ENCODE measurements around the gene BCL2.

BCL2 gene

DNA sequence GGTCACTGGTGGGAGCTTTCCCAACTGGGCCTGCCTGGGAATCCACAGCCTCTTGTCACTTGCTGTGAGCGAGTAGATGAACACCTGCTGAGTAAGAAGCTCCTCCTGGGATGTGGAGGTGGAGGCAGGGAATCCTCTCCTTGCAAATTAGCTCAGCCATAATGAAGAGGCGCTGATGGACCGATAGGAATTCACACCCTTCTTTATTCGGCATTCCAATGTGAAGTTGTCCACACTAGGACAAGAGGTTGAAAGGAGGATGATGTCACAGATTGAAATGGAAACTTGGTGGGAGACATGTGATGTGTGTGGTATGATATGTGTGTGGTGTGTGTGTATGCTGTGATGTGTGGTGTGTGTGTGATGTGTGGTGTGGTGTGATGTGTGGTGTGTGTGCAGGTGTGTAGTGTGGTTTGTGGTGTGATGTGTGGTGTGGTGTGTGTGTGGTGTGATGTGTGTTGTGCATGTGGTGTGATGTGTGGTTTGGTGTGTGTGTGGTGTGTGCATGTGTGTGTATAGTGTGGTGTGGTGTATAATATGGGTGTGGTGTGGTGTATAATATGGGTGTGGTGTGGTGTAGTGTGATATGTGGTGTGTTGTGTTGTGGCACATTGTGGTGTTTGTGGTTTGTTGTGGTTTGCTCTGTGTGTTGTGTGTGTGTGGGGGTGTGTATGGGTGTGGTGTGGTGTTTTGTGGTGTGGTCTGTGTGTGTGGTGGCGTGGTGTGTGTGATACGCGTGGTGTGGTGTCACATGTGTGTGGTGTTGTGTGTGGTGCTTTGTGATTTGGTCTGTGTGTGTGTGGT, 216.4 kb downstream of the BCL2 start:
- DNase-seq = no peak

DNA sequence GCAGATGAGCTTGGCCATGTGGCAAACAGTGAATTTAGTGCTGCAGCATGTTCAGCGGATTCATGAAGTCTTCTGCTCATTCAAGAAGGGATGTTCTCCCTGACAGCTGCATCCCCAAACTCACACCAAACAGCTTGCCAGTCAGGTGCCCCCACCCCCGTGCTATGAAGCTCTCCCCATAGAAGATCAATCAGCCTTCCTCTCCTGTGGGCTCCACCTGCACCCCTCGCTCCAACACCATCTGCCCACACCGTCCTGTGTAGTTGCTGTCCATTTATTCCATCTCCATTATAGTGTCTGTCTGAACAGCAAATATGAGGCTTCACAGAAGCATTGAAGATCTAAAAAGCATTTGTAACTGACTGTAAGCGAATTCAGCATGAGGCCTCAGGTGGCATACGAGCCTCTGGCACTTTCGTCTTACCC, 218.9 kb downstream of the BCL2 start:
- no peak for DNase-seq

DNA sequence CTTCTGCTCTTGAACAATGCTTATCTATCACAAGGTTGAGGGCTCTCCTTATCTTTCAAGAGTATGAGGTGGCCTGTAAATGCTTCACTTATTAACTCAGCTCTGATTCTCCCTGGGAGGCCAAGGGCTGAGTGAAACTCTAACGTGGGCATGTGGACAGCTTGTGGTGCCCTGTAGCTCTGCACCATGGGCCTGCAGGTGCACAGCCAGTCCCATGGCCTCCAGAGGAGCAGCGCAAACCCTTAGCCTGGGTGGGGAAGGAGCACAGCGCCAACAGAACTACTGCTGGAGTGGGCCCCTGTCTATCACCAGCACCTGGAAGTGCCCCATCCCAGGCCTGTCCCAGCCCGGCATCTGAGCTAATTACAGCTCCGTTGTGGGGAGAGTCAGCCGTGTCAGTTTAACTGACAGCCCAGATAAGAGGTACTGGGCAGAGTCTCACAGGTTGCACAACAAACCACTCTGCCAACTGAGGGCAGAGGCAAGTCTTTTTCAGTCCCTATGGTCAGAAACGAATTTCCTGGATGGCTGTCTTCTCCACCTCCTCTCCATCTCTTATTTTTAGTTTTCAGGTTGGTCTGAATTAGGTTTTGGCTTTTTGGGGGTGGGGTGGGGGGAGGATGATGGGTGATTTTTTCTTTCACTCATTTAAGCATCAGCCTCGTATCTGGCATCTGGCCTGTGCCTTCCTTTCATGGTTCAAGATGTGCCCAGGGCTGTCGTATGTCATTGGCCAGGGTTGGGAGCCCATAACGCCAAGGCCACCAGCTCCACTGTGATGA, 219.5 kb downstream of the BCL2 start:
- no peak for DNase-seq

DNA sequence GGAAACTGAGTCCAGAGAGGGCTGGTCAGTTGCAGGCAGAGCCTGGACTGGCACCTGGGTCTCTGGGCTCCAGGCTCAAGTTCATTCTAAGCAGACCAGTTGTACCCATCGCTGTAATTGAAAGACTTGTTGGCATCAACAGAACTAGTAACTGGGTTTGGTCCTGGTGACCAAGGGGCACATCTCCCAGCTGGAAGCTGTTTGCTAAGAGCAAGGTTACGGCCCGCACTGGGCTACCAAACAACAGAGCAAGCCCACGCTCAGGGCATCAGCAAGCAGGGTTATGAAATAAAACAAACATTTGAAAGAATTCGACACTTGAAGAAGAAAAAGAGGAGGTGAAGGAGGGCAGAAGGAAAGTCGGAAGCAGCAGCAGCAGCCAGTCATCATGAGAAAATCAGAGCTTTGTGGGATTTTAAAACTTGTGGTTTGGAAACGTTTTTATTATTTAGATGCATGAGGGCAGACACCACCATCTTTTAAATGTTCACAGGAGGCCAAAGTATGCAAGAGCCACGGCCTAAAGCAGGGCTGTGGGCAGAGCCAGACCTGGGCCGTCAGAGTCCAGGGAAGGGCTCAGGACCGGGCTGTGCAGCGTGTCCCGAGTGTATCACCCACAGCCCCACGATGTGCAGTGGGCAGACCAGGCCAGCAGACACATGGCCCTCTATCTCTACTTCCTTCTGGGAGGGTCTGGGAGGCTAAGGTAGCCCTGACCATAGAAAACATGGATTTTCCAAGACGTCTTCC, 220.3 kb downstream of the BCL2 start:
- DNase-seq = no peak

DNA sequence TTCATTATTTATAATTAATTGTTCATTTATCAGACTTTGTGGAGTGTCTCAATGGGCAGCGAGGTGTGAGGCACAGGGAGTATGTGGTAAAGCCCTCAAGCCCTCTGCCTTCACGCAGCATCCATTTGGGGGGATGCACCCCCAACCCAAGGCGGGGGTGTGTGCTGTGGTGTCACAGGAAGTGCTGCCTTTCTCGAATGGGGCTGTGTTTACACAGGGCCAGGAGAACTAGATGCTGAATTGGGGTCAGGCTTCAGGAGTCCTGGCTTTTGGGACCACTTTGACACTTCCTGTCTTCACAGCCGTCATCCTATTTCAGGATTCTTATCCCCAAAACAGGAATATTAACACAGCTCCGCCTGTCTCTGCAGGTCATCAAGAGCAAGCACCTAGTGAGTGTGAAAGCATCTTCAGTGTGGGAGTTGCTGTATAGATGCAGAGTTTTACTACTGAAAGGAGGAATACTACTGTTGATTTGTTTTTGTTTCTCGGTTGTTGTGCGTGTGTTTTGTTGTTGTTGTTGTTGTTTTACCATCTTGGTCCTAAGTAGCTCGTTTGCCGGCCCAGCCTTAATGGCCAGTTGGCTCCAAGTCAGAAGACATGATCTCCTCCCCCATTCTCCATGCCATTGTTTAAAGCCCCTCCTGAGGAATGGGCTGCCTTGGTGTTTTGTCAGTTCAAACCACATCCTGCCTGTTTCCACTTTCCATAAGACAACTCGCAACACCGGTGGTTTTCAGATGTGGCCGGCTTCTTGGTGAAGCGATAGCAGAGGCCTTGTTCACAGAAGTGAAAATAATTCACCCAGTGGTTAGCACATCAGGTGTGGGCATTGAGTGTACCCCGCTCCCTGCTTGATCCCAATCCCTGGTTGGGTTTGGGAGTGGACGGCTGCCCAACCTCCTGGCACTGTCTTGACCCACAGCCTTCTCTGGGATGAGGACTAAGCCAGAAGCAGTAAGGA, 221.3 kb downstream of the BCL2 start:
- peak; percentile 55 for DNase-seq

DNA sequence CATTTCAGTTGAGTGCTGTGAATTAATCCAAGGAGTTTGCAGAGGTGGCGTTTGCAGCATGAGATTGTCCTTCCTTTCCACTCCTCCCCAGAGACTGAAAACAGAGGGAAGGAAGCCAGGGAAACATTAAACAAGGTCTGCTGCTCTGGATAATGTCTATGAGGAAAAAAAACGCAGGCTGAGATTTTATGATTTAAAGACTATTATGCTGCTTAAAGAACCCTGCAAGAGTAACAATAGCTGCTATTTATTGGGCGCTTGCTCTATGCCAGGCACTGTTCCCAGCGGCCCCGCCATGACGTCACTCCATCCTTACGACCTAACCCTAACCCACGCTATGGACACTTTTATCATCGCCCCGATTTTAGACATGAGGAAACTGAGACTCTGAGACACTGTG, 222.4 kb downstream of the BCL2 start:
- no peak for DNase-seq

DNA sequence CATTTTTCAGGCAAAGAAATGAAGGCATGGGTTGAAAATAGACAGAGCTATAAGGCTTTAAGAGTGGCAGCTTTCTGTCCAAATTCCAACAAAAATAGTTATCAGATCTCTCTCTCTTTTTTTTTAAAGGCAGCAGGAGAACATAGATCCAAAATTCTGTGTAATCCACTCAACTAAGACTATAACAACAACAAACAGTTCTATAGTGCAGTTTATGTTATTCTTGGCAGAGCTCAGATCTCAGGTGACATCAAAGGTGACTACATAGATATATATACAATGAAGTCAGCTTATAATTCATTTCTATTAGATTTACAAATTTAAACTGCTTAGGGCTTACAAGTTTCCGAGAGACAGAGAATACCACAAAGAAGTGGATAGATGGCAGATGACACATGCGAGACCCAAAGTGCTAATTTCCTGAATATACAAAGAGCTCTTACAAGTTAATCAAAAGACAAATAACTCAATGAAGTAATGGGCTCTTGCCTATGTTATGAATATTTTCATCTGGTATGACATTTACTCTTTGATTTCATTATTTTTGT, 223.2 kb downstream of the BCL2 start:
- no peak for DNase-seq

DNA sequence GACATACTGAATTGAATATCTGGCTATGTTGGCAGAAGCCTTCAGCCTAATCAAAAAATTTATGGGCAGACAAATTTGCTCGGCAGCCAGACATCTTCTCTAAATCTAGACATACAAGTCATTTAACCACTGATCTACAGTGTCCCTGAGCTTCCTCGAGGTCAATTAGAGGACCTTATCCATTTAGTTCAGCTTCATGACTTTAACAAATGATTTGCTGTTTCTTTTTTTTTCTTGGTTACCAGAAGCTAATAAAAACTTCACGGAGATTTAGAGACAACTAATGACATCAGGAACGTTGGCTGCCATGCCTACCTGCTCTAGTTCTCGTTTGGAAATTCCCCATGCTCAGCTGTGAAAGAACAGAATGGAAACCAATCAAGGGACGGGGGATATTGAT, 223.8 kb downstream of the BCL2 start:
- no peak for DNase-seq

DNA sequence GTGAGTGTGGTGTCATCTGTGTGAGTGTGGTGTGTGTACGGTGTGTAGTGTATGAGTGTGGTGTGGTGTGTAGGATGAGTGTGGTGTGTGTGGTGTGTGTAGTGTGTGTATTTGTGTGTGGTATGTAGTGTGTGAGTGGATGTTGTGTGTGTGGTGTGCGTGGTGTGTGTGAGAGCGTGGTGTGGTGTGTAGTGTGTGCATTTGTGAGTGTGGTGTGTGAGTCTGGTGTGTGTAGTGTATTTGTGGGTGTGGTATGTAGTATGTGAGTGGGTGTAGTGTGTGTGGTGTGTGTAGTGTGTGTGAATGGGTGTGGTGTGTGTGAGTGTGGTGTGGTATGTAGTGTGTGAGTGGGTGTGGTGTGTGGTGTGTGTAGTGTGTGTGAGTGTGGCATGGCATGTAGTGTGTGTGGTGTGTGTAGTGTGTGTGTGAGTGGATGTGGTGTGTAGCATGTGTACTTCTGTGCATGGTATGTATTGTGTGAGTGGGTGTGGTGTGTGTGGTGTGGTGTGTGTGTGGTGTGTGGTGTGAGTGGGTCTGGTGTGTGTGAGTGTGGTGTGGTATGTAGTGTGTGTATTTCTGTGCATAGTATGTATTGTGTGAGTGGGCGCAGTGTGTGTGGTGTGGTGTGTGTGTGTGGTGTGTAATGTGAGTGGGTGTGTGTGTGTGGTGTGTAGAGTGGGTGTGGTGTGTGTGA, 227.8 kb downstream of the BCL2 start:
- no peak for DNase-seq

DNA sequence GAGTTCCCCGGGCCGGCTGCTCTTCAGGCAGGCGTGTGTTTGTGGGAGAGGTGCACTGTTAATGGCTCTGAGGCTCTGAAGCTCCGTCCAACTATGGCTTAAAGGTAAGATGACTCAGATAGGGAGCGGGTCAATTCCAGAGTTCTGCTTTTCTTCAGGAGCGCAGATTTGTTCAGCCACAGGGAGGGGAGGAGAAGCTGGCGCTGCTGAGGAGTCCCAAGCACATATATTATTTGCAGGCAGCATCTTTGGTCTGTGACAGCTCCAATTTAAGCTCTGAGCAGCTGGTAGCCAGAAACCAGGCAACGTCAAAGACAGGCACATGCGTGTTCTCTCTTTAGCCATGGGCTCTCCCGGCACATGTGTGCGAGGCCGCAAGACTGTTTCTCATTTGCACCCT, 229.2 kb downstream of the BCL2 start:
- DNase-seq = no peak

DNA sequence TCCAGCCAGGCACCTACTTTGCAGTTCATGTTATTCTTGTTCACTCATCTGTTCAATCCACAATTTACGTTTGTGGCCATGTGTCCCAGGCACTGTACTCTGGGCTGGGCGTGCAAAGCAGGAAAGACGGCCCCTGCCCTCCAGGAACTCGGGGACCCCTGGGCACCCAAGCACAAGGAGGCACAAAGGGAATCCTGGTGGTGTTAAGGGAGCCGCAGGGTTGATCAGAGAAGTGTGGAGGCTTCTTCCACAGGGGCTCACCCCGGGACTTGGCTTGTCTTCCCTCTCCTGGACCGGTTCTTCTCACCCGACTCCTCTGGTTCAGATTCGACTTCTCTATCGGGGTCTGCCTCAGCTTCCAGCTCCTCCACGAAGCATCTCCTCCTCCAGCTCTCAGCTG, 230.5 kb downstream of the BCL2 start:
- no peak for DNase-seq

DNA sequence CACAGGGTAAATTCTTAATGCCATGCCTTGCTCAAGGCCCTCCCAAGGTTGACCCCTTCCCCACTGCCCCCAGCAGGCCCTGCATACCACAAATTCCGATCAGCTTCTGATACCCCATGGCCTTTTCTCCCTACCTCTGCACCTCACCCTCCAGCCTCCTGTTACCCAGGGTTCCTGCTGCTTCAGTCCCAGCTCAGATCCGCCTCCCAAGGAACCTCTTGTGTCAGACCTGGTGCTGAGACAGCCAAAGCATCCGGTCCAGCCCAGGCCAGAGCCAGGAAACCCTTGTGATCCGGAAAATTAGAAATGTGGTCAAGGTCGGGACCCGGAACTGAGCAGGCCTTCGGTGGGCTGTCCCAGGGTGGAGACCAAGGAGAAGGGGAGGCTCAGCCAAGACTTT, 231.3 kb downstream of the BCL2 start:
- no peak for DNase-seq

DNA sequence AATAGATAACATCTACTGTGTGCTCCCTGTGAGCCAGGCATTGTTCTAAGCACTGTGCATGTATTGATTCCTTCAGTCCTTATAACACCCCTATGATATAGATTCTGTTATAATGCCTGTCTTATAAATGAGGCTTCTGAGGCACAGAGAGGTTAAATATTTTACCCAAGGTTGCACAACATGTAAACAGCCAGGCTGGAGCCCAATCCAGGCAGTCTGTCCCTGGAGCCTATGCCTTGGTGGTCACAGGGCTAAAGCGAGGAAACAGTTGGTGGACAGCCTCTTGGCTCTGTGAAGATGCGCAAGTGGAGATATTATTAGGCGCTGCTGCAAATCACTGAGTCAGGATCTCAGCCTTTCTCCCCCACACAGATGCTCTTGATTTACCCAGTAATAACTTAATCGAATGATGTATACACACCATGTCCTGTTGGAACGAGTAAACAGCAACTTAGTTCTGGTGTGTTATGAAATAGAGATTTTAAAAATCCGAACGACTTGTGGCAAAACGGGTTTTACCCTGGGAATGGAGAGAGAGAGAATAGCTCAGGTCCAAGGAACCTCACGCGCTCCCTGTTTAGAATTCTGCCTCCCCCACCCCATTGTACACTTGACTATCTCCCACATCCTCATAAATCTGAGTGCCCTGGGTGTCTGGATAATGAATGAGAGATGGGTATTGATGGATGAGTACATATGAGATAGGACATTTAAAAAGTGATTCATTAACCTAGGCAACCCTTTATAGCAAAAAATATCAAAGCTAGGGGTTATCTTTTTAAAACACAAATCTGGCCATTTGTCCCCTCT, 231.9 kb downstream of the BCL2 start:
- no peak for DNase-seq

DNA sequence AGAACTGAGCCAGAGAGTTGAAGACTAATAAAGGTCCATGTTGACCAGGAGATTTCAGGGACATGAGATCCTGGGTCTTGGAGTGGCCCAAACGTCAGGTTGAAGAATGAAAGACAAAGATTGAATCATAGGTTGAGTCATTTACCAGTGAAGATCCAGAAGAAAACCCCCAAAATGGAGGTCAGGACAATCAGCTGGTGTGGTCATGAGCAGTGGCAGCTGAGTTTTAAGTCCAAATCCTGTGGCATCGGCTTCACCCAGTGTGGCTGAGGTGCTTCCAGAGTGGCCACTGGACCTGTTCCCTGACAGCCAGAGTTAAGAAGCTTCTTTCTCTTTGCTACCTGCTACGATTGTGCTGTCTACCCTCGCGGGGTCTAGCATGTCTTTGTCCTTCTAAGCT, 234.0 kb downstream of the BCL2 start:
- no peak for DNase-seq

DNA sequence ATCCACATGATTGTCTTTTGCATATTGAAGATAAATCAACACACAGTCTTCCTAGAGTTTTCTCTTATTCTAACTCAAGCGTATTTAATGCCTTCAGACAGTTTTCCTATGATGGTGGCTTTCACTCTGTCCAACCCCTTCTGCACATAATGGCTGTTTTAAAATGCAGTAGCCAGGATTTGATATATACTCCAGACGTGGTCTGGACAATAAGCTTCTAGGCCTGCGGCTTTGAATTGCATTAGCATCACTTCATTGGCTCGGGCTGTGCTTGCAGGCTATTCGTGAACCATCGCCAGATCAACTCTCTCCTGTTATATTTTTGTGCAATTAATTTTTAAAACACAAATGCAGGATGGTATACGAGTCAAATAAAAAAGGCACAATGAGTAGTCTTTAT, 235.3 kb downstream of the BCL2 start:
- no peak for DNase-seq

DNA sequence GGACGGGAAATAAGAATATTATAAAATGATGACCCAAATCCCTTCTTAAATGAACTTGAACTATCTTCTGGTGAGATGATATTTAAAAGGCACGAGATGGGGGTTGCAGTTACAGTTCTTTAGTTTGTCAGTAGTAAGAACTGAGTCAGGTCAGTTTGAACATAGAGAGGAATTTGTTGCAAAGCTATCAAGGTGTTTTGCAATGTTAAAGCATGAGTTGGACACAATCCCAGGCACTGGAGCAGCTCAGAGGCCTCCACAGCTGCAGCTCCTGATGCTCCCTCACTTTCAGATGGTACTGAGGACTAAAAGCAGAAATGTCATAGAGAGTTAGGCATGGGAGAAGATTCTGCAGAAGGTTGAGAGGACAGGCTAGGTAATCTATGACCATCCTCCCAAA, 236.0 kb downstream of the BCL2 start:
- DNase-seq = no peak

DNA sequence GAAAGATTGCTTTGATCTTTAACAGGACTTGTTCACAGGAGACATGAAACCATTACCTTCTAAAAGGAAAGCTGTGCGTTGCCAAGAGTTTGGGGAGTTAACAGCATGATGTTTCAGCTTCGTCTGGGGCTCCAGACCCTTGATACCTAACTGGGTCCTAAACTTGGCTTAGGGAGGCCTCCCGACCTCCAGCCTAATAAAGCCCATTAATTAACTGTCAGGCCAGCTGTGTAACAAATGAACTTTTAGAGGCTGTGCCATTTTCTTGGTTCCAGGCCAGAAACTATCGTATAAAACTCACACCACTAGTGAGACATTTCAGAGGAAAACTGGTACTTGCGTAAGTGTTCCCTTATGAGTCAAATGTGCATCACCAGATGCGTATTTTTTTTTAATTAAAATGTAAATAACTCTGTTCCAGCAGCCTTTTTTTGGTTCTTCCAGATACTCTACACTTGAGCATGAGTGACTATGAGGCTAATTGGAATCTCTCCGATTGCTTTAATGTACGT, 236.5 kb downstream of the BCL2 start:
- DNase-seq = no peak

DNA sequence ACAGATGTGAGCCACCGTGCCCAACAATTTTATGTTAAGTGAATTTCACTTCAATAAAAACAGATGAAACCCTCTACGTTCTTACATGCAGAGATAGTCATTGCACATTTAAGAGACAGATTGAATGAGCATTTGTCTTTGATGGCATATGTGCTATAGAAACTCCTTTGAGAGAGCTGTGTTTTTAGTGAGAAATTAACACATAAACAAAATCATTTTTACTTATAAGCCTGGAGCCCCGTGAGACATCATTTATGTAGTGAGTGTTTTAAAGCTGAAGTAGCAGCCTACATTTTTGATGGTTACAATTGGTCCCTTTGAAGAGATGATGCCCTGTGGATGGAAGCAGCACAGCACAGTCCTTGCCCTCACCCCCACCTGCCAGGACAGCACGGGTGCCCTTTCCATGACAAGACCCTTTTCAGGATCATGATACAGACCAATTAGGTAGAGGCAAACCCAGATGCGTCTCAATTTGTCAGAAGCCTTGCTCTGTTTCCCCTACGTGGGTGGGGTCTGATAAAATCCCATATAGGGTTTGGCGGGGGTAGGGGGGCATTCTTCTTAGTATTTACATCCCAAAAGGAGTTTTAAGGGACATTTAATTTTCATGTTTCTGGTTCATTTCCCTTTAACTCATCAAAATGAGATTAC, 237.1 kb downstream of the BCL2 start:
- no peak for DNase-seq

DNA sequence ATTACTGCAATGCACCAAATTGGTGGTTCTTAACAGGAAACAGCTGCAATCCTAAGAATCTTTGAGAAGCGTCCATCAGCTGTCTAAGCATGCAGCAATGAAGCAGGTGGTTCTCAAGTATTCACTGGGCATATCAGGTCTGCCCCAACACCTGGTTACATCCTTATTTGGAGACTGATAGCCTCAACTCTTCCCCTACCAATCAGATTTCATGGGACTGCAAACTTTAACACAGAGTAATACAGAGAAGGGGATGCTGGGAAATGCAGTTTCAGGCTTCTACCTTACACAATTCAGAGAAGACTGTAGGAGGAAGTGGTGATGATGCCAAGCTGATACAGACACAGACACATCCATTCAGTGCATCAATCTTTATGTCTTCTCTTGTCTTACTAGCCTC, 240.5 kb downstream of the BCL2 start:
- DNase-seq = no peak

DNA sequence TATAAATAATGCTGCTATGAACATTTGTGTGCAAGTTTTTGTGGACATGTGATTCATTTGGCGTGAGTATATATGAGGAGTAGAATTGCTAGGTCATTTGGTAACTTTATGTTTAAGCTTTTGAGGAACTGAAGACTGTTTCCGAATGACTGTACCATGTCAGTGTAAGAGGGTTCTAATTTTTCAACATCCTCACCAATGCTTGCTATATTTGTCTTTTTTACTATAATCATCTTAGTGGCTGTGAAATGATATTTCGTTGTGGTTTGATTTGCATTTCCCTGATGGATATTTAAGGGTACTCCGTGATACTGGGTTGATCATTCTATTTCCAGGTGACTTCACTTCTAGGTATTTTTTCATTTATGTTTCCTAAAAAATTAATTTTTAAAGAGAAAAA, 241.1 kb downstream of the BCL2 start:
- no peak for DNase-seq

Data from stimulated activated CD4-positive, alpha-beta T cell treated with anti-CD3 and anti-CD28 coated beads, Interleukin-15, amount 100 ng/mL, for 24 hours (primary cell).